HCT116 (cell line): Measurements from ENCODE around the gene TULP4. TPM values are rescaled to one million over a fixed set of nuclear protein-coding genes. Genes with fewer than 3 reads are reported as not detected.
A peak's percentile ranks its signal among the peaks of the same experiment; 100 is the strongest.

Experiments
- ATAC-seq: fragments of 200-7000 bp; cut with Tn5 transposase; 2 replicates; pipeline ENCODE4 v1.9.1; 2020; ENCODE audit warnings: mild to moderate bottlenecking, moderate library complexity
- BruUV-seq: library from RNA; stranded (reverse); fragments of 400-500 nt; replicated peaks from 2 replicates; lab custom pipeline; 2021; lab: Mats Ljungman, UMichigan
- CTCF ChIA-PET: fragments of 300-600 bp; sonication (Branson Sonifier 250); formaldehyde crosslinking; loops from one replicate; lab custom pipeline; 2021; ENCODE audit warnings: antibody characterized with exemption; lab: Charles Lee
- POLR2A ChIA-PET: fragments of 300-600, 350-600 bp; sonication (Branson Sonifier 250); formaldehyde crosslinking; loops from one replicate; lab custom pipeline; 2021; ENCODE audit warnings: antibody characterized with exemption; lab: Charles Lee
- RAD21 ChIA-PET, 2 experiments: fragments of 300-600 bp; sonication (Branson Sonifier 250); formaldehyde crosslinking; loops; one replicate each; lab custom pipeline; 2023; ENCODE audit warnings: low total read pairs in 2 of 2; ENCODE audit not compliant: uncharacterized antibody in 2 of 2, unreplicated experiment in 2 of 2, low non-redundant PET in 1 of 2; lab: Charles Lee
- DNase-seq: peaks from one replicate; pipeline ENCODE4 v3.0.0-alpha.2; 2010; ENCODE audit warnings: low read depth, low spot score
- H2AFZ ChIP-seq: fragments of 200-600 bp; shearing (Covaris generic), sonication (generic); 2 replicates; pipeline ENCODE4 v1.6.1; 2017; ENCODE audit warnings: low read depth, mixed run types, mixed read lengths, antibody characterized with exemption, low read length; ENCODE audit not compliant: poor library complexity, severe bottlenecking
- H3K27ac ChIP-seq: 2 replicates; pipeline ENCODE4 v1.5.1; 2012; ENCODE audit warnings: low read depth, low read length
- H3K27me3 ChIP-seq: fragments of 200-600 bp; sonication (generic); 2 replicates; pipeline ENCODE4 v1.6.1; 2016; ENCODE audit warnings: mixed run types, low read length, mixed read lengths; ENCODE audit not compliant: insufficient read depth
- H3K36me3 ChIP-seq, 2 experiments: fragments of 200-500 bp in 1 of 2; fragments of 200-600 bp in 1 of 2; sonication (Bioruptor generic) in 1 of 2; sonication (generic) in 1 of 2; 2 replicates each; pipeline versions ENCODE4 v1.5.1 to v1.6.1; 2014 to 2016; ENCODE audit warnings: low read length in 2 of 2, inconsistent platforms in 1 of 2, mixed read lengths in 1 of 2, mixed run types in 1 of 2; ENCODE audit not compliant: insufficient read depth in 2 of 2, control insufficient read depth in 1 of 2
- H3K4me1 ChIP-seq, 2 experiments: fragments of 200-600 bp in 1 of 2; sonication (generic) in 1 of 2; 2 replicates each; pipeline versions ENCODE4 v1.5.1 to v1.6.1; 2012 to 2017; ENCODE audit warnings: low read length in 2 of 2, inconsistent platforms in 1 of 2, mild to moderate bottlenecking in 1 of 2, mixed read lengths in 1 of 2, mixed run types in 1 of 2, moderate library complexity in 1 of 2; ENCODE audit not compliant: insufficient read depth in 2 of 2, control insufficient read depth in 1 of 2
- H3K4me2 ChIP-seq: fragments of 200-600 bp; sonication (generic); 2 replicates; pipeline ENCODE4 v1.6.1; 2017; ENCODE audit warnings: mixed run types, low read length, mixed read lengths
- H3K4me3 ChIP-seq, 2 experiments: fragments of 200-600 bp in 1 of 2; sonication (generic) in 1 of 2; replicated peaks in 1 of 2; 2 replicates each; pipeline ENCODE4 v1.5.1; 2011 to 2016; ENCODE audit warnings: low read length in 2 of 2, control low read depth in 1 of 2, low read depth in 1 of 2, mild to moderate bottlenecking in 1 of 2, mixed read lengths in 1 of 2, mixed run types in 1 of 2
- H3K79me2 ChIP-seq: fragments of 200-600 bp; sonication (generic); 2 replicates; pipeline ENCODE4 v1.6.1; 2017; ENCODE audit warnings: mild to moderate bottlenecking, mixed run types, low read length, moderate library complexity, mixed read lengths; ENCODE audit not compliant: insufficient read depth
- H3K9ac ChIP-seq: fragments of 200-600 bp; sonication (generic); 2 replicates; pipeline ENCODE4 v1.6.1; 2016; ENCODE audit warnings: low read length, mixed read lengths
- H3K9me2 ChIP-seq: fragments of 200-600 bp; sonication (generic), shearing (Covaris generic); 2 replicates; pipeline ENCODE4 v1.6.1; 2017; ENCODE audit warnings: mixed run types, mild to moderate bottlenecking, moderate library complexity; ENCODE audit not compliant: insufficient read depth
- H3K9me3 ChIP-seq, 2 experiments: fragments of 200-500 bp in 1 of 2; fragments of 200-600 bp in 1 of 2; sonication (Bioruptor generic) in 1 of 2; sonication (generic) in 1 of 2; 2 replicates each; pipeline ENCODE4 v1.6.1; 2014 to 2017; ENCODE audit warnings: low read length in 2 of 2, mixed read lengths in 2 of 2, inconsistent platforms in 1 of 2, low read depth in 1 of 2, mild to moderate bottlenecking in 1 of 2, mixed run types in 1 of 2, moderate library complexity in 1 of 2; ENCODE audit not compliant: control insufficient read depth in 1 of 2, insufficient read depth in 1 of 2
- H4K20me1 ChIP-seq: fragments of 200-600 bp; sonication (generic), shearing (Covaris generic); 2 replicates; pipeline ENCODE4 v1.6.1; 2017; ENCODE audit warnings: mixed run types, mild to moderate bottlenecking, moderate library complexity; ENCODE audit not compliant: insufficient read depth
- ATF3 ChIP-seq: IDR thresholded peaks from 2 replicates; pipeline ENCODE4 v1.6.1; 2012
- CEBPB ChIP-seq: IDR thresholded peaks from 2 replicates; pipeline ENCODE4 v1.6.1; 2012; ENCODE audit warnings: low read depth
- CTCF ChIP-seq, 3 experiments: fragments of 200-600 bp in 1 of 3; sonication (generic) in 1 of 3; IDR thresholded peaks in 2 of 3; conservative IDR thresholded peaks in 1 of 3; 2 replicates each; pipeline ENCODE4 v1.5.1; 2012 to 2017; ENCODE audit warnings: low read depth in 2 of 3, low read length in 2 of 3, antibody characterized with exemption in 1 of 3, borderline replicate concordance in 1 of 3, control low read depth in 1 of 3, mild to moderate bottlenecking in 1 of 3, mixed read lengths in 1 of 3, mixed run types in 1 of 3, moderate library complexity in 1 of 3; ENCODE audit not compliant: insufficient read depth in 1 of 3
- EGR1 ChIP-seq: IDR thresholded peaks from 2 replicates; pipeline ENCODE4 v1.6.1; 2012; ENCODE audit warnings: low read depth
- ELF1 ChIP-seq: IDR thresholded peaks from 2 replicates; pipeline ENCODE4 v1.6.1; 2012; ENCODE audit warnings: low read depth, borderline replicate concordance
- EZH2 ChIP-seq: fragments of 200-600 bp; sonication (generic); IDR thresholded peaks from 2 replicates; pipeline ENCODE4 v1.6.1; 2017; ENCODE audit warnings: antibody characterized with exemption, mixed run types
- EZH2phosphoT487 ChIP-seq: fragments of 200-600 bp; IDR thresholded peaks from 2 replicates; pipeline ENCODE4 v1.6.1; 2018; ENCODE audit warnings: antibody characterized with exemption, borderline replicate concordance
- FOSL1 ChIP-seq: IDR thresholded peaks from 2 replicates; pipeline ENCODE4 v1.6.1; 2012; ENCODE audit warnings: low read depth
- MAX ChIP-seq: IDR thresholded peaks from 2 replicates; pipeline ENCODE4 v1.6.1; 2012
- POLR2A ChIP-seq: IDR thresholded peaks from 2 replicates; pipeline ENCODE4 v1.7.0; 2011; ENCODE audit warnings: borderline replicate concordance; ENCODE audit not compliant: insufficient read depth, insufficient read length; ENCODE audit errors: extremely low read depth
- POLR2AphosphoS5 ChIP-seq: IDR thresholded peaks from 2 replicates; pipeline ENCODE4 v1.6.1; 2011; ENCODE audit warnings: mild to moderate bottlenecking, low read depth, low read length, moderate library complexity
- REST ChIP-seq: IDR thresholded peaks from 2 replicates; pipeline ENCODE4 v1.6.1; 2012; ENCODE audit warnings: low read depth
- SIN3A ChIP-seq: IDR thresholded peaks from 2 replicates; pipeline ENCODE4 v1.6.1; 2012; ENCODE audit warnings: low read depth
- SP1 ChIP-seq: IDR thresholded peaks from 2 replicates; pipeline ENCODE4 v1.6.1; 2012; ENCODE audit warnings: low read depth
- SRF ChIP-seq: IDR thresholded peaks from 2 replicates; pipeline ENCODE4 v1.6.1; 2012; ENCODE audit warnings: low read depth
- TCF7L2 ChIP-seq: IDR thresholded peaks from 2 replicates; pipeline ENCODE4 v1.7.0; 2011; ENCODE audit warnings: borderline replicate concordance, inconsistent platforms; ENCODE audit not compliant: insufficient read depth, insufficient read length; ENCODE audit errors: extremely low read depth
- YY1 ChIP-seq: IDR thresholded peaks from 2 replicates; pipeline ENCODE4 v1.6.1; 2011; ENCODE audit warnings: low read length, low read depth, moderate library complexity, mild to moderate bottlenecking; ENCODE audit not compliant: insufficient replicate concordance; ENCODE audit errors: extremely low read depth
- ZFX ChIP-seq: fragments of 450-650 bp; IDR thresholded peaks from 2 replicates; pipeline ENCODE4 v1.6.1; 2017
- ZNF274 ChIP-seq: fragments of 200-500 bp; sonication (Bioruptor generic); IDR thresholded peaks from 2 replicates; pipeline ENCODE4 v1.6.1; 2014; ENCODE audit warnings: mild to moderate bottlenecking, low read depth, low read length, inconsistent platforms
- intact Hi-C: fragments of 100-400 bp; cut with micrococcal nuclease; formaldehyde crosslinking; loops from 2 replicates; pipeline ENCODE4 v1.10.0; 2022
- total RNA-seq: library from RNA; stranded (reverse); gene quantifications from one replicate; pipeline ENCODE4 v1.2.1, GENCODE V29; 2021; ENCODE audit not compliant: unreplicated experiment

Gene TULP4
- total RNA-seq, 1 experiment from 2014 or later, result 70.8 TPM

- TF ChIP-seq REST, result no peak
Measured at GRCh38 chr6:158485431-158485830, 173.2 kb downstream of the TULP4 start (continued).

GRCh38 chr6:158487495-158487894, 175.2 kb downstream of the TULP4 start:
- Histone ChIP-seq H3K9ac (no peak overlapping the region), H3K27ac (no peak overlapping the region), H4K20me1 (no peaks in the 10 kb centered on the region), H3K4me3 (no peak overlapping the region)
- no peak for ATAC-seq
- no peak for DNase-seq
- intact Hi-C loops, result no loop called here
- TF ChIP-seq EZH2phosphoT487 (no peak), ELF1 (no peak), CTCF (IDR thresholded peaks at IDR 0.05 in 2 of 3, conservative IDR thresholded peaks at IDR 0.05 in 1 of 3; ENCODE audit: borderline replicate concordance in 1 of 3, insufficient read depth in 1 of 3, low read depth in 2 of 3, low read length in 2 of 3) (no peak), SRF (no peak), YY1 (no peak), POLR2A (no peak), SP1 (no peak), FOSL1 (no peak), CEBPB (no peak), ZNF274 (no peak), EZH2 (no peak), MAX (no peak), POLR2AphosphoS5 (no peak), EGR1 (no peak), SIN3A (no peak), ATF3 (no peak), TCF7L2 (no peak), ZFX (no peak)
- TF ChIP-seq, all 23 proteins: peak for 0
- CTCF ChIA-PET, result no interaction called here
- no TSS peak for BruUV-seq
- Histone ChIP-seq H3K36me3 (no peaks in the 10 kb centered on the region), H3K4me1 (peaks cover 8 to 19% of the 10 kb centered on the region in 2 experiments; a peak in 3 of 4 replicates), H3K9me3 (no peaks in the 10 kb centered on the region), H3K27me3 (no peaks in the 10 kb centered on the region), H2AFZ (no peak overlapping the region), H3K79me2 (no peaks in the 10 kb centered on the region), H3K9me2 (no peaks in the 10 kb centered on the region), H3K4me2 (peak overlapping the region; percentile 56)
- POLR2A ChIA-PET, result no interaction called here
- RAD21 ChIA-PET, result no interaction called here
